GM12872 (cell line): ENCODE results near the gene AFF2.

Experiments
- TF ChIP-seq, protein P1 (sequence below): IDR thresholded peaks from 3 replicates; pipeline ENCODE4 v1.5.1; 2011; ENCODE audit warnings: low read depth, mild to moderate bottlenecking, low read length, moderate library complexity; ENCODE audit not compliant: insufficient read depth

Gene AFF2

DNA sequence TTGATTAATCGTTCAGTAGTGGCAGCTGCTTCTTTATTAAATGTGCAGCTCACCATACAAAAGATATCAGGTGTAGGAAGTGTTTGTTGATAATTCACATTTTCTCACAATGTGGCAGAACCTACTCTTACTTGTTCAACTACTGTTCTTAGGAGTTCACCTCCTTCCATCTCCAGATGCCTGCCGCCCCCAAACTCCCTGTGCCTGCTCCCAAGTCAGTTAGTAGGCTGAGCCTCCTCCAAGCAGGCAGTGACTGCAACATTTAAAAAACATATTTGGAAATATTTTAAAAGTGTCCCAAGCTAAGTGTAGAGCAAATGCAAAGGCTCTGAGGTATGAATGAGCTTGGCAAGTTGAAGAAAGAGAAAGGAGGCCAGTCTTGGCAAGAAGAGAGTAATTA, 100.2 kb downstream of the AFF2 start:
- TF ChIP-seq, protein P1, sequence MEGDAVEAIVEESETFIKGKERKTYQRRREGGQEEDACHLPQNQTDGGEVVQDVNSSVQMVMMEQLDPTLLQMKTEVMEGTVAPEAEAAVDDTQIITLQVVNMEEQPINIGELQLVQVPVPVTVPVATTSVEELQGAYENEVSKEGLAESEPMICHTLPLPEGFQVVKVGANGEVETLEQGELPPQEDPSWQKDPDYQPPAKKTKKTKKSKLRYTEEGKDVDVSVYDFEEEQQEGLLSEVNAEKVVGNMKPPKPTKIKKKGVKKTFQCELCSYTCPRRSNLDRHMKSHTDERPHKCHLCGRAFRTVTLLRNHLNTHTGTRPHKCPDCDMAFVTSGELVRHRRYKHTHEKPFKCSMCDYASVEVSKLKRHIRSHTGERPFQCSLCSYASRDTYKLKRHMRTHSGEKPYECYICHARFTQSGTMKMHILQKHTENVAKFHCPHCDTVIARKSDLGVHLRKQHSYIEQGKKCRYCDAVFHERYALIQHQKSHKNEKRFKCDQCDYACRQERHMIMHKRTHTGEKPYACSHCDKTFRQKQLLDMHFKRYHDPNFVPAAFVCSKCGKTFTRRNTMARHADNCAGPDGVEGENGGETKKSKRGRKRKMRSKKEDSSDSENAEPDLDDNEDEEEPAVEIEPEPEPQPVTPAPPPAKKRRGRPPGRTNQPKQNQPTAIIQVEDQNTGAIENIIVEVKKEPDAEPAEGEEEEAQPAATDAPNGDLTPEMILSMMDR = no peak

DNA sequence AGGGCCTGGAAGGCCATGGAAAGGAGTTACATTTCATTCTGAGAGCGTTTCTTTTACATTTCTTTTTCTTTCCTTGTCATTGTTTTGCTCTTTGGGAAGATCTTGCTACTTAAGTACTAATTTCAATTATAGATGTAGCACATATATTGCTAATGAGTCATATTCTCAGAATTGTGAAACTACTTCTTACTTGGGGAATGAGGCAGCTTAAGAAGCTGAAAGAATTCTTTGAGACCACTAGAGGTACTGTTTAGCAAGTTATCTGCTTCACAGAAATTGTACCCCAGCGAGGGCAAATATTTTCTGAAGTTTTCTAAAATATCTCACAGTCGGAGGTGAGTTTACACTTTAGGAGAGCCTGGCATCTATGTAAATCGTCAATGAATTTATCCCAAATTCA, 100.6 kb downstream of the AFF2 start:
- TF ChIP-seq, protein P1 = no peak

DNA sequence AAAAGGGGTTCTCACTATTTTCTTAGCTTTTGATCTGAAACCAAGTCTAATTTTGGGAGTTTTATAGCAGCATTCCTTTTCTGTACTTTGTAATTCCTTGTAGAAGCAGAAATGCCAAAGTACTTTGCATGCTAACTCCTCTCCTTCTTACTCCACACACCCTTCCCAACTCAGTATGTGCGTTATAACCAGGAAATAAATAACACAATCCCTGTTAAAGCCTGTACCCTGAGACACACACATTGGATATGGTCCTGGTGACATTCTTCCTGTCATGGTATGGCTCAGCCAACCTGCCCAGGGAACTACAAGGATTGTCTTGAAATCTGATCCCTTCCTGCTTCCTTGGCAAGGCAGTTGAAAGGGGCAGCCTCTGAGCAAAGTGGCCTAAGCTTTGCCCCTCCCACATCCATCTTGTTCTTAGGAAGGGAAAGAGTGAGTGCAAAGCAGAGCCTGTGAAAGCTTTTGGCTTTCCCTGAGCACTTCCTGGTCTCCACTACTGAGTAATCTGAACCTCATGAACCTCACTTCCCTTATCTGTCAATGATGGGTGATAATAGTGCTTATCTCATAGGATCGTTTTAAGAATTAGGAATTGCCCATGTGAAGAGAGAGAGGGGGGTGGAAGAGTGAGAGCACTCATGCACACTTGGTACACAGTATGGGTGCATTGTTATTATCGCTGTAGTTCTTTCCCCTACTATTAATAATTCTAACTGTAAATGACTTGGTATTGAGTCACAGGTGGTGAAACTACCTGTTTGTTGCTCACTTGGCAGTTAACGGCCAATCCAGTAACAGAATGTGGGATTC, 109.3 kb downstream of the AFF2 start:
- TF ChIP-seq, protein P1 = no peak

DNA sequence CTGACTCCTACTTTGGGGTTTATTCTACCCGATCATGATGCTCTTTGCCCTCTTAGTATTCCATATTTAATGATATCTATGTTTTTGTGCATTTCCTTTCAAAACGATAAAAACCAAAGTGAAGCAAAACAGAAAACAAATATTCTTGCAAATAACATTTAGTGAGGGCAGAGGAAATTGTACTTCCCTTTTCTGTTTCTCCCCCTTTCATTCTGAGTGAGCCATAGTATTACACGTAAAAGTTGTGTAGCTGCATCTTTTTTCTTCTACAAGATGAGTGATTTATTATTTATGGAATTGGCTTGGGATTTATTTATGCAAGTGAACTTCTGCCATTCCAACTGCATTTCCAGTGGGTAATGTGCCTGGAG, 109.9 kb downstream of the AFF2 start:
- TF ChIP-seq, protein P1 = no peak

DNA sequence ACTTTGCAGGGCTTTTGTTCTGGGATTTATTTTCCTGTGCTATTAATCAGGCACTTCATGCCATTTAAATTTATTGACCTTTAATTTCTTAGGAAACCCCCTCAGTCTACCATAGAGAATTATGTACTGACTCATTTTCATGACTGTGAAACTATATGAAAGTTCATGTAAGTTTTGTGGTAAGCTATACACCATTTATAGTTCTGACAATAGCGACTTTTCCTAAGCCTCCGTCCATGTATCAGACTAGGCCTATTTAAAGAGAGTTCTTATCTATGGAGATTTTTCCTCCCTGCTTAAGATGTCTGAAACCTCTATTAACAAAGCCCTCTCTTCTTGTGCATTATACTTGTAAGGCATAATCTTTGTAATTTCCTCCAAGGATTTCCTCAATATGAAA, 111.6 kb downstream of the AFF2 start:
- TF ChIP-seq, protein P1 = no peak

DNA sequence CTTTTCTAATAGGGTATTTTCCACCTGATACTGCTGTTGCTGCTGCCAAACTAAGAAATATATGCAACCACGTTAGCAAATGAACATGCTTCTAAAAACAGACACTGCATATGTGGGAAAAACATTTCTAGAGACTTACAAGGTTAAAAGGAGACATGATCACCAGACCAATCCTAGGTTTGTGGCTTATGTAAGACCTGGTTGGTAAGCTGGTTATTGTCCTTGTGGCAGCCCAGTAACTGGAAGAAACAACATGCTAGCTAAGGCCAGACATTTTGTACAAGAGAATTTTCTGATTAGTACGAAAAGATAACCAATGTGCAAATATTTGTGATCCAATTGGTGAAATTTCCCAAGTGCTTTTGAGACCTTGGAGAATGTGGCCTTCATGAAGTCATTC, 112.0 kb downstream of the AFF2 start:
- TF ChIP-seq, protein P1 = no peak

DNA sequence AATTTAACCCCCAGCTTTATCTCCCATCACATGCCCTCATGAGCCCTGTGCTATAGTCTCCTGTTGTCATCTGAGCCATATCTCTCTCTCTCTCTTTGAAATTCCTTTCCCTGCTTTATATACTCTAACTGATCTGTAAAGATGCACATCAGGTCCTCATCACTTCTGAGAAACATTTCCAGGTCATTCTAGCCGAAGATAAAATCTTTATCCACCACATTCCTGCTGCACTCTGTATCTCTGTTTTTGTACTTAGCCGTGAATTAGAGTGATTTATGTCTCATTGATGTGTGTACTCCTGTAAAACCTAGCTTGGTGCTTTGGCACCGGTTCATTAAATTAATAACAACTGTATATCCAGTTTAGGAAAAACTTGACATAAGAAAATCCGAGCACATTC, 113.2 kb downstream of the AFF2 start:
- TF ChIP-seq, protein P1 = no peak
